HepG2 (cell line): ENCODE measurements around the gene ONECUT1. TPM values are rescaled to one million over a fixed set of nuclear protein-coding genes. Genes with fewer than 3 reads are reported as not detected.
A peak's percentile ranks its signal among the peaks of the same experiment; 100 is the strongest.

Experiments used
- ATAC-seq: fragments of 200-7000 bp; cut with Tn5 transposase; 3 replicates; pipeline ENCODE4 v1.9.1; 2020; ENCODE audit warnings: mild to moderate bottlenecking, moderate library complexity
- BruUV-seq: library from RNA; stranded (reverse); fragments of 400-500 nt; replicated peaks from 2 replicates; lab custom pipeline; 2021; lab: Mats Ljungman, UMichigan
- CTCF ChIA-PET: fragments of 300-600 bp; formaldehyde crosslinking; extraction: SDS; loops from one replicate; lab custom pipeline; 2021; ENCODE audit warnings: low total read pairs, inconsistent platforms, low intra/inter-chr PET ratio; lab: Yijun Ruan, JAX
- POLR2A ChIA-PET: fragments of 350-600 bp; sonication (Branson Sonifier 250); formaldehyde crosslinking; loops from one replicate; lab custom pipeline; 2020; ENCODE audit warnings: antibody characterized with exemption, inconsistent platforms; lab: Yijun Ruan, JAX
- DNase-seq: peaks from one replicate; pipeline ENCODE4 v3.0.0-alpha.2; 2015; ENCODE audit warnings: low spot score
- FAIRE-seq: peaks from 3 replicates; lab custom pipeline; 2011; peaks lifted over from hg19 to GRCh38; lab: Jason Lieb, UNC
- H2AFZ ChIP-seq: one replicate; pipeline ENCODE4 v1.6.1; 2011; ENCODE audit warnings: low read length, inconsistent platforms
- H3K27ac ChIP-seq: fragments of 300-600 bp; 3 replicates; pipeline ENCODE4 v1.8.0; 2011; ENCODE audit warnings: mixed run types, mild to moderate bottlenecking, mixed read lengths, low read length, inconsistent platforms; ENCODE audit not compliant: insufficient read depth; ENCODE audit errors: extremely low read length
- H3K27me3 ChIP-seq, 2 experiments: fragments of 200-600 bp in 1 of 2; 2 replicates in 1 of 2; 3 replicates in 1 of 2; pipeline versions ENCODE4 v1.6.0 to v1.8.0; 2011; ENCODE audit warnings: low read length in 2 of 2, mild to moderate bottlenecking in 2 of 2, moderate library complexity in 2 of 2, inconsistent platforms in 1 of 2; ENCODE audit not compliant: insufficient read depth in 2 of 2, control insufficient read depth in 1 of 2
- H3K36me3 ChIP-seq, 2 experiments: fragments of 200-600 bp in 1 of 2; replicated peaks in 1 of 2; 2 replicates in 1 of 2; 3 replicates in 1 of 2; pipeline versions ENCODE4 v1.5.1 to v1.8.0; 2011; ENCODE audit warnings: low read length in 2 of 2, inconsistent platforms in 1 of 2; ENCODE audit not compliant: insufficient read depth in 2 of 2, control insufficient read depth in 1 of 2
- H3K4me1 ChIP-seq: 2 replicates; pipeline ENCODE4 v1.5.1; 2012; ENCODE audit warnings: low read length, inconsistent platforms; ENCODE audit not compliant: insufficient read depth
- H3K4me2 ChIP-seq: 2 replicates; pipeline ENCODE4 v1.6.0; 2011; ENCODE audit warnings: low read depth, low read length, inconsistent platforms
- H3K4me3 ChIP-seq, 3 experiments: fragments of 200-600 bp in 1 of 3; sonication (generic), shearing (Covaris generic) in 1 of 3; replicated peaks in 1 of 3; 2 replicates each; pipeline ENCODE4 v1.5.1; 2011 to 2016; ENCODE audit warnings: low read length in 3 of 3, inconsistent platforms in 2 of 3, low read depth in 2 of 3, mild to moderate bottlenecking in 2 of 3, control low read depth in 1 of 3, mixed read lengths in 1 of 3; ENCODE audit not compliant: insufficient read depth in 1 of 3
- H3K79me2 ChIP-seq: one replicate; pipeline ENCODE4 v1.6.1; 2011; ENCODE audit warnings: low read length, inconsistent platforms; ENCODE audit not compliant: insufficient read depth
- H3K9ac ChIP-seq: 2 replicates; pipeline ENCODE4 v1.6.0; 2011; ENCODE audit warnings: mild to moderate bottlenecking, low read depth, low read length, inconsistent platforms; ENCODE audit not compliant: insufficient read depth
- H3K9me3 ChIP-seq: 2 replicates; pipeline ENCODE4 v1.5.1; 2012; ENCODE audit warnings: mild to moderate bottlenecking, low read length
- H4K20me1 ChIP-seq: 2 replicates; pipeline ENCODE4 v1.6.0; 2011; ENCODE audit warnings: inconsistent platforms, mild to moderate bottlenecking, low read length, moderate library complexity; ENCODE audit not compliant: insufficient read depth
- GABPB1 ChIP-seq: IDR thresholded peaks from 2 replicates; pipeline ENCODE4 v1.6.1; 2016; ENCODE audit warnings: mild to moderate bottlenecking, missing genetic modification reagents, moderate library complexity, missing compliant biosample characterization
- GPBP1L1 ChIP-seq: sonication (generic); formaldehyde crosslinking; IDR thresholded peaks from 2 replicates; pipeline ENCODE4 v1.5.0; 2020; ENCODE audit warnings: mild to moderate bottlenecking, missing genetic modification reagents
- HOMEZ ChIP-seq: IDR thresholded peaks from 2 replicates; pipeline ENCODE4 v1.6.1; 2016; ENCODE audit warnings: low read depth
- IRF9 ChIP-seq: sonication (generic); formaldehyde crosslinking; IDR thresholded peaks from 2 replicates; pipeline ENCODE4 v1.8.0; 2022; ENCODE audit warnings: missing genetic modification reagents, mild to moderate bottlenecking, borderline replicate concordance
- PATZ1 ChIP-seq: sonication (generic); formaldehyde crosslinking; IDR thresholded peaks from 2 replicates; pipeline ENCODE4 v1.4.0; 2020; ENCODE audit warnings: missing genetic modification reagents
- RARA ChIP-seq: IDR thresholded peaks from 2 replicates; pipeline ENCODE4 v1.6.1; 2016; ENCODE audit warnings: missing genetic modification reagents, missing compliant biosample characterization
- RARG ChIP-seq: sonication (generic); formaldehyde crosslinking; IDR thresholded peaks from 2 replicates; pipeline ENCODE4 v1.4.0; 2020; ENCODE audit warnings: low read depth, mild to moderate bottlenecking, missing genetic modification reagents
- SAP130 ChIP-seq: IDR thresholded peaks from 2 replicates; pipeline ENCODE4 v1.6.1; 2016; ENCODE audit warnings: low read depth
- SUZ12 ChIP-seq: fragments of 150-350 bp; IDR thresholded peaks from 2 replicates; pipeline ENCODE4 v1.6.1; 2014; ENCODE audit warnings: low read depth, low read length
- THRA ChIP-seq: sonication (generic); formaldehyde crosslinking; IDR thresholded peaks from 2 replicates; pipeline ENCODE4 v1.4.0; 2020; ENCODE audit warnings: missing genetic modification reagents, borderline replicate concordance
- ZFP90 ChIP-seq: sonication (generic); formaldehyde crosslinking; IDR thresholded peaks from 2 replicates; pipeline ENCODE4 v1.8.0; 2022; ENCODE audit warnings: missing genetic modification reagents, mild to moderate bottlenecking, inconsistent platforms, borderline replicate concordance
- ZFX ChIP-seq: sonication (generic); formaldehyde crosslinking; IDR thresholded peaks from 2 replicates; pipeline ENCODE4 v1.4.0; 2020; ENCODE audit warnings: mild to moderate bottlenecking, low read depth, missing genetic modification reagents, moderate library complexity
- ZNF670 ChIP-seq: sonication (generic); formaldehyde crosslinking; IDR thresholded peaks from 2 replicates; pipeline ENCODE4 v1.8.0; 2022; ENCODE audit warnings: mild to moderate bottlenecking, missing genetic modification reagents, borderline replicate concordance
- ZNF720 ChIP-seq: sonication (generic); formaldehyde crosslinking; IDR thresholded peaks from 2 replicates; pipeline ENCODE4 v1.4.0; 2020; ENCODE audit warnings: missing genetic modification reagents
- WGBS: methylation state at CpG from one replicate; pipeline ENCODE4 v1.1.6; 2017; ENCODE audit warnings: low lambda C conversion rate; 5-methylcytosine and 5-hydroxymethylcytosine counted together
- in situ Hi-C: cut with HindIII; loops from 2 replicates; pipeline ENCODE4 v1.10.0; 2017; ENCODE audit warnings: low pct_unique_long_range_greater_than_20kb; ENCODE audit not compliant: extremely low pct_ligation_motif_present
- intact Hi-C: fragments of 100-400 bp; cut with micrococcal nuclease; formaldehyde crosslinking; loops from one replicate; pipeline ENCODE4 v1.10.0; 2022; ENCODE audit not compliant: unreplicated experiment
- polyA plus RNA-seq, 8 experiments: library from polyadenylated mRNA; depleted of rRNA in 3 of 8; stranded (reverse) in 7 of 8; unstranded in 1 of 8; fragments of >200 nt; fragmentation: Illumina TruSeq in 4 of 8; extraction: Trizol in 4 of 8; gene quantifications; 2 replicates each; pipeline versions ENCODE4 v1.2.1 to v1.2.3, GENCODE V29; 2011 to 2016; ENCODE audit warnings: low read depth in 4 of 8, missing spikeins in 1 of 8, mixed read lengths in 1 of 8; ENCODE audit not compliant: insufficient read depth in 1 of 8
- total RNA-seq, 5 experiments: library from RNA; depleted of rRNA; stranded (reverse); fragments of >200 nt; fragmentation: Illumina TruSeq; extraction: Trizol; gene quantifications; 2 replicates each; pipeline ENCODE4 v1.2.3, GENCODE V29; 2016; ENCODE audit warnings: low read depth in 1 of 5

The ONECUT1 gene
- total and polyA plus RNA-seq, 2 of the 13 experiments (the other 11 are each of a cell fraction or from before 2014, with no cell fraction given), result 3.5 to 9.1 TPM

GRCh38 chr15:52784799-52785671 is 5.1 kb downstream of the ONECUT1 start:
- H3K36me3 ChIP-seq, result peaks cover 2 to 3% of the 10 kb centered on the region in 2 experiments; a peak in 1 of 5 replicates
- no peaks in the 10 kb centered on the region for H4K20me1 ChIP-seq
- no peak overlapping the region for H2AFZ ChIP-seq
- FAIRE-seq (no peak), DNase-seq (peak; percentile 39), ATAC-seq (peak; percentile 50)
- peak overlapping the region in 1 of 3 experiments; percentile 47; a peak in 1 of 6 replicates for H3K4me3 ChIP-seq
- POLR2A ChIA-PET, result interaction anchor here (1.0 kb wide), 1 partner anchor 670 kb away, joined by 3 read pairs; no protein-coding TSS in a partner anchor
- CTCF ChIA-PET, result no interaction called here
- BruUV-seq, result no TSS peak
- H3K9me3 ChIP-seq, result peaks cover 22% of the 10 kb centered on the region; the same call in 1 of the 2 replicates
- peaks cover 65% of the 10 kb centered on the region for H3K4me1 ChIP-seq
- intact Hi-C loops, result loop anchor here (5.0 to 10.0 kb wide), 2 partner anchors 250 to 667 kb away; no protein-coding TSS in a partner anchor
- peak overlapping the region; percentile 79 for H3K4me2 ChIP-seq
- H3K27me3 ChIP-seq, result peaks cover 0 to 2% of the 10 kb centered on the region in 2 experiments; a peak in 1 of 5 replicates
- peak overlapping the region; percentile 84 for H3K27ac ChIP-seq
- H3K9ac ChIP-seq, result 0 out of 2 replicates have a peak overlapping the region, but pooled peaks have one; percentile 5
- WGBS, result 91% methylated on average over 43 of the region's 64 CpGs
- in situ Hi-C loops, result loop anchor here (5.0 to 10.0 kb wide), 2 partner anchors 412 to 930 kb away; no protein-coding TSS in a partner anchor
- H3K79me2 ChIP-seq, result peaks cover 57% of the 10 kb centered on the region
- TF ChIP-seq RARG (CRISPR knock-in tag), result no peak
- peak; percentile 32; the same call in 1 of the 2 replicates for TF ChIP-seq SAP130
- TF ChIP-seq ZNF670 (CRISPR knock-in tag), result no peak
- peak; percentile 58; the same call in 1 of the 2 replicates for TF ChIP-seq THRA
- no peak for TF ChIP-seq GPBP1L1 (CRISPR knock-in tag)
- TF ChIP-seq GABPB1 (CRISPR knock-in tag), result no peak; the same call in none of the 2 replicates
- no peak for TF ChIP-seq ZNF720 (CRISPR knock-in tag)
- TF ChIP-seq ZFP90 (CRISPR knock-in tag), result no peak
- no peak for TF ChIP-seq SUZ12
- TF ChIP-seq HOMEZ (CRISPR knock-in tag), result peak; percentile 72; the same call in 1 of the 2 replicates
- TF ChIP-seq RARA (CRISPR knock-in tag), result peak; percentile 43
- peak; percentile 36 for TF ChIP-seq ZFX (CRISPR knock-in tag)
- peak; percentile 84 for TF ChIP-seq PATZ1 (CRISPR knock-in tag)
- TF ChIP-seq IRF9 (CRISPR knock-in tag), result 0 out of 2 replicates have a peak, but pooled peaks have one; percentile 74
